ENCODE data around the gene ACY1.

DNA sequence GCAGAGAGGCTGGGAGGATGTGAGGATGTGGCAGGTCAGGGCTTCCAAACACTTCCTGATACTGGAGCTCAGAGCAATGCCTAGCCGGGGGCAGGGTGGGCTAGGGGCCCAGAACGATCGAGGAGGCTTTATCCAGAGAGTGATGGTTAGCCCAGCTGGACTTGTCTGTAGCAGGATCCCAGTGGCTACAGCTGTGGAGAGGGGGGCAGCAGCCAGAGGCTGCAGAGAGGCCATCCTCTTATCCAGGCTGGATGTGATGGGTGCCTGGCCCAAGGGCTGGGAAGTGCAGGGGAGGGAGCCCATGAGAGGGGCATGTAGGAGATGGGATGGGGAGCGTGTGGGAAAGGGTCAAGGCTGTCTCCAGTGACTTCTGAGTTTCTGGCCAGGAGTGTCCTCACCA, 36.5 kb upstream of the ACY1 start:
- TF ChIP-seq CTCF (IDR thresholded peaks at IDR 0.05) (no peak), EP300 (IDR thresholded peaks at IDR 0.05) (no peak), POLR2AphosphoS5 (IDR thresholded peaks at IDR 0.05) (no peak)
